Activated naive CD4-positive, alpha-beta T cell treated with anti-CD3 and anti-CD28 coated beads for 36 hours (primary cell): ENCODE data around the gene CBR3. TPM values are rescaled to one million over a fixed set of nuclear protein-coding genes. Genes with fewer than 3 reads are reported as not detected.

Experiments
- CTCF ChIA-PET: fragments of 350-600 bp; sonication (Branson Sonifier 250); formaldehyde crosslinking; loops from one replicate; lab custom pipeline; 2021; ENCODE audit warnings: antibody characterized with exemption; lab: Charles Lee
- DNase-seq: peaks from one replicate; pipeline ENCODE4 v3.0.0-alpha.2; 2020
- H3K27ac Mint-ChIP-seq: one replicate; pipeline ENCODE4 v1.8.0; 2021; ENCODE audit warnings: mild to moderate bottlenecking, mixed read lengths
- H3K27me3 Mint-ChIP-seq: one replicate; pipeline ENCODE4 v1.8.0; 2021; ENCODE audit warnings: low read depth, mixed read lengths
- H3K36me3 Mint-ChIP-seq: one replicate; pipeline ENCODE4 v1.8.0; 2021; ENCODE audit warnings: low read depth, mixed read lengths
- H3K4me1 Mint-ChIP-seq: one replicate; pipeline ENCODE4 v1.8.0; 2021; ENCODE audit warnings: low read depth, mixed read lengths
- H3K4me3 Mint-ChIP-seq: one replicate; pipeline ENCODE4 v1.8.0; 2021; ENCODE audit warnings: mild to moderate bottlenecking, moderate library complexity, mixed read lengths
- H3K9me3 Mint-ChIP-seq: one replicate; pipeline ENCODE4 v1.8.0; 2021; ENCODE audit warnings: mixed read lengths
- intact Hi-C: fragments of 100-400 bp; cut with micrococcal nuclease; formaldehyde crosslinking; loops from one replicate; pipeline ENCODE4 v1.15.1; 2023
- total RNA-seq, 2 experiments: library from RNA; stranded (reverse); gene quantifications; one replicate each; pipeline ENCODE4 v1.2.3, GENCODE V29; 2021

Gene CBR3
- total RNA-seq, 2 experiments from 2014 or later: 13.3 to 13.7 TPM

- H3K4me3 Mint-ChIP-seq: no peak overlapping the region
- H3K4me1 Mint-ChIP-seq: peaks cover 15% of the 10 kb centered on the region
- DNase-seq: no peak
- no peak overlapping the region for H3K27ac Mint-ChIP-seq
- CTCF ChIA-PET: no interaction called here
- H3K9me3 Mint-ChIP-seq: no peaks in the 10 kb centered on the region
- intact Hi-C loops: no loop called here
- no peaks in the 10 kb centered on the region for H3K27me3 Mint-ChIP-seq
- H3K36me3 Mint-ChIP-seq: peaks cover 5% of the 10 kb centered on the region
Measured at GRCh38 chr21:36160850-36161178, 25.9 kb downstream of the CBR3 start.

GRCh38 chr21:36162631-36163030 lies 27.8 kb downstream of the CBR3 start:
- Mint-ChIP-seq H3K27me3 (no peaks in the 10 kb centered on the region), H3K27ac (no peak overlapping the region)
- CTCF ChIA-PET: interaction anchor here (0.6 to 2.3 kb wide), 2 partner anchors 21 to 231 kb away, joined by 3 to 10 read pairs; no protein-coding TSS in a partner anchor

GRCh38 chr21:36163750-36164741 lies 29.2 kb downstream of the CBR3 start:
- intact Hi-C loops: no loop called here
- H3K27me3 Mint-ChIP-seq: no peaks in the 10 kb centered on the region
- H3K36me3 Mint-ChIP-seq: peaks cover 9% of the 10 kb centered on the region
- DNase-seq: no peak
- H3K4me3 Mint-ChIP-seq: no peak overlapping the region
- H3K4me1 Mint-ChIP-seq: peaks cover 6% of the 10 kb centered on the region
- CTCF ChIA-PET: interaction anchor here (0.6 to 2.3 kb wide), 6 partner anchors 9 to 292 kb away, joined by 3 to 10 read pairs (median 4); no protein-coding TSS in a partner anchor
- H3K9me3 Mint-ChIP-seq: no peaks in the 10 kb centered on the region
- no peak overlapping the region for H3K27ac Mint-ChIP-seq

More at GRCh38 chr21:36162631-36163030, 27.8 kb downstream of the CBR3 start:
- Mint-ChIP-seq H3K4me1 (peaks cover 12% of the 10 kb centered on the region), H3K9me3 (no peaks in the 10 kb centered on the region), H3K36me3 (peaks cover 8% of the 10 kb centered on the region), H3K4me3 (no peak overlapping the region)
- intact Hi-C loops: no loop called here
- DNase-seq: no peak

GRCh38 chr21:36165356-36165755 lies 30.5 kb downstream of the CBR3 start:
- H3K36me3 Mint-ChIP-seq: peaks cover 12% of the 10 kb centered on the region
- no peak overlapping the region for H3K27ac Mint-ChIP-seq
- no peak for DNase-seq
- H3K9me3 Mint-ChIP-seq: no peaks in the 10 kb centered on the region
- H3K4me1 Mint-ChIP-seq: peaks cover 6% of the 10 kb centered on the region
- CTCF ChIA-PET: no interaction called here
- H3K4me3 Mint-ChIP-seq: no peak overlapping the region
- H3K27me3 Mint-ChIP-seq: no peaks in the 10 kb centered on the region
- intact Hi-C loops: no loop called here

- intact Hi-C loops: no loop called here
Measured at GRCh38 chr21:36166705-36167104, 31.8 kb downstream of the CBR3 start.

GRCh38 chr21:36167541-36167940 lies 32.7 kb downstream of the CBR3 start:
- CTCF ChIA-PET: no interaction called here
- no peak for DNase-seq
- H3K27ac Mint-ChIP-seq: no peak overlapping the region
- H3K27me3 Mint-ChIP-seq: no peaks in the 10 kb centered on the region
- H3K9me3 Mint-ChIP-seq: no peaks in the 10 kb centered on the region
- intact Hi-C loops: no loop called here
- H3K4me1 Mint-ChIP-seq: peaks cover 6% of the 10 kb centered on the region
- peaks cover 12% of the 10 kb centered on the region for H3K36me3 Mint-ChIP-seq
- H3K4me3 Mint-ChIP-seq: no peak overlapping the region

More at GRCh38 chr21:36166705-36167104, 31.8 kb downstream of the CBR3 start:
- Mint-ChIP-seq H3K27me3 (no peaks in the 10 kb centered on the region), H3K4me1 (peaks cover 6% of the 10 kb centered on the region), H3K9me3 (no peaks in the 10 kb centered on the region), H3K36me3 (peaks cover 12% of the 10 kb centered on the region), H3K4me3 (no peak overlapping the region), H3K27ac (no peak overlapping the region)
- CTCF ChIA-PET: no interaction called here
- DNase-seq: no peak

GRCh38 chr21:36169470-36170128 lies 34.7 kb downstream of the CBR3 start:
- no peaks in the 10 kb centered on the region for H3K9me3 Mint-ChIP-seq
- H3K27me3 Mint-ChIP-seq: no peaks in the 10 kb centered on the region
- no peak overlapping the region for H3K27ac Mint-ChIP-seq
- intact Hi-C loops: no loop called here
- H3K4me1 Mint-ChIP-seq: peaks cover 4% of the 10 kb centered on the region
- no peak overlapping the region for H3K4me3 Mint-ChIP-seq
- peaks cover 11% of the 10 kb centered on the region for H3K36me3 Mint-ChIP-seq
- no peak for DNase-seq
- CTCF ChIA-PET: interaction anchor here (0.6 kb wide), 1 partner anchor 26 kb away, joined by 4 read pairs; no protein-coding TSS in a partner anchor

- no peaks in the 10 kb centered on the region for H3K27me3 Mint-ChIP-seq
- H3K9me3 Mint-ChIP-seq: no peaks in the 10 kb centered on the region
- CTCF ChIA-PET: interaction anchor here (0.7 kb wide), 1 partner anchor 163 kb away, joined by 3 read pairs; no protein-coding TSS in a partner anchor
- no peak overlapping the region for H3K4me3 Mint-ChIP-seq
- peaks cover 10% of the 10 kb centered on the region for H3K36me3 Mint-ChIP-seq
- no peak overlapping the region for H3K27ac Mint-ChIP-seq
- DNase-seq: no peak
- intact Hi-C loops: no loop called here
- H3K4me1 Mint-ChIP-seq: peaks cover 9% of the 10 kb centered on the region
Measured at GRCh38 chr21:36170823-36171222, 35.9 kb downstream of the CBR3 start.

GRCh38 chr21:36171336-36171735 lies 36.5 kb downstream of the CBR3 start:
- intact Hi-C loops: no loop called here
- Mint-ChIP-seq H3K27me3 (no peaks in the 10 kb centered on the region), H3K4me3 (no peak overlapping the region), H3K27ac (no peak overlapping the region), H3K36me3 (peaks cover 9% of the 10 kb centered on the region), H3K9me3 (no peaks in the 10 kb centered on the region), H3K4me1 (peaks cover 10% of the 10 kb centered on the region)
- no peak for DNase-seq
- CTCF ChIA-PET: no interaction called here

GRCh38 chr21:36171741-36172331 lies 37.0 kb downstream of the CBR3 start:
- H3K27me3 Mint-ChIP-seq: no peaks in the 10 kb centered on the region
- no peak overlapping the region for H3K27ac Mint-ChIP-seq
- no peak overlapping the region for H3K4me3 Mint-ChIP-seq
- DNase-seq: no peak
- H3K36me3 Mint-ChIP-seq: peaks cover 9% of the 10 kb centered on the region
- intact Hi-C loops: no loop called here
- H3K4me1 Mint-ChIP-seq: peaks cover 10% of the 10 kb centered on the region
- CTCF ChIA-PET: no interaction called here
- no peaks in the 10 kb centered on the region for H3K9me3 Mint-ChIP-seq

- Mint-ChIP-seq H3K27me3 (no peaks in the 10 kb centered on the region), H3K36me3 (peaks cover 4% of the 10 kb centered on the region), H3K27ac (no peak overlapping the region), H3K4me3 (no peak overlapping the region), H3K4me1 (peaks cover 10% of the 10 kb centered on the region), H3K9me3 (no peaks in the 10 kb centered on the region)
- intact Hi-C loops: loop anchor here (1.0 to 2.0 kb wide), 2 partner anchors 18 to 34 kb away; partner anchors contain the start of gene DOP1B
- CTCF ChIA-PET: interaction anchor here (1.8 kb wide), 1 partner anchor 12 kb away, joined by 8 read pairs; no protein-coding TSS in a partner anchor
- no peak for DNase-seq
Measured at GRCh38 chr21:36174780-36175179, 39.9 kb downstream of the CBR3 start.
